Activated T-cell treated with anti-CD3 and anti-CD28 coated beads, Interleukin-2, amount 50 U/mL, for 24 hours (primary cell): ENCODE results near the gene KLHL29.

ENCODE experiments used
- DNase-seq: peaks from one replicate; pipeline ENCODE4 v3.0.0-alpha.2; 2020
- H3K27ac Mint-ChIP-seq: 2 replicates; pipeline ENCODE4 v1.8.0; 2020; ENCODE audit warnings: mild to moderate bottlenecking, mixed read lengths
- H3K27me3 Mint-ChIP-seq: 2 replicates; pipeline ENCODE4 v1.8.0; 2020; ENCODE audit warnings: mixed read lengths
- H3K36me3 Mint-ChIP-seq: 2 replicates; pipeline ENCODE4 v1.8.0; 2020; ENCODE audit warnings: low read depth, mixed read lengths
- H3K4me1 Mint-ChIP-seq: 2 replicates; pipeline ENCODE4 v1.8.0; 2020; ENCODE audit warnings: low read depth, mixed read lengths
- H3K4me3 Mint-ChIP-seq: 2 replicates; pipeline ENCODE4 v1.8.0; 2020; ENCODE audit warnings: mild to moderate bottlenecking, moderate library complexity, mixed read lengths
- H3K9me3 Mint-ChIP-seq: 2 replicates; pipeline ENCODE4 v1.8.0; 2020; ENCODE audit warnings: mixed read lengths

Gene KLHL29

GRCh38 chr2:23397478-23397877 is 12.5 kb downstream of the KLHL29 start:
- H3K27me3 Mint-ChIP-seq = peaks cover 38% of the 10 kb centered on the region
- no peak overlapping the region for H3K4me3 Mint-ChIP-seq
- no peak overlapping the region for H3K27ac Mint-ChIP-seq
- no peaks in the 10 kb centered on the region for H3K9me3 Mint-ChIP-seq
- H3K4me1 Mint-ChIP-seq = peaks cover 16% of the 10 kb centered on the region
- no peaks in the 10 kb centered on the region for H3K36me3 Mint-ChIP-seq
- DNase-seq = no peak

GRCh38 chr2:23399674-23400261 is 14.8 kb downstream of the KLHL29 start:
- Mint-ChIP-seq H3K4me3 (no peak overlapping the region), H3K4me1 (peaks cover 18% of the 10 kb centered on the region), H3K36me3 (no peaks in the 10 kb centered on the region), H3K9me3 (no peaks in the 10 kb centered on the region), H3K27me3 (peaks cover 20% of the 10 kb centered on the region), H3K27ac (no peak overlapping the region)
- DNase-seq = no peak

GRCh38 chr2:23400703-23401102 is 15.7 kb downstream of the KLHL29 start:
- H3K4me1 Mint-ChIP-seq = peaks cover 14% of the 10 kb centered on the region
- no peaks in the 10 kb centered on the region for H3K9me3 Mint-ChIP-seq
- no peak for DNase-seq
- no peak overlapping the region for H3K27ac Mint-ChIP-seq
- H3K36me3 Mint-ChIP-seq = no peaks in the 10 kb centered on the region
- H3K27me3 Mint-ChIP-seq = peaks cover 13% of the 10 kb centered on the region
- no peak overlapping the region for H3K4me3 Mint-ChIP-seq

GRCh38 chr2:23401427-23402204 is 16.6 kb downstream of the KLHL29 start:
- no peak overlapping the region for H3K4me3 Mint-ChIP-seq
- no peak overlapping the region for H3K27ac Mint-ChIP-seq
- DNase-seq = no peak
- H3K9me3 Mint-ChIP-seq = no peaks in the 10 kb centered on the region
- peaks cover 14% of the 10 kb centered on the region for H3K4me1 Mint-ChIP-seq
- H3K27me3 Mint-ChIP-seq = peaks cover 4% of the 10 kb centered on the region
- H3K36me3 Mint-ChIP-seq = no peaks in the 10 kb centered on the region

- no peak overlapping the region for H3K27ac Mint-ChIP-seq
- H3K27me3 Mint-ChIP-seq = peaks cover 2% of the 10 kb centered on the region
- peaks cover 14% of the 10 kb centered on the region for H3K4me1 Mint-ChIP-seq
- DNase-seq = no peak
- no peaks in the 10 kb centered on the region for H3K9me3 Mint-ChIP-seq
- no peak overlapping the region for H3K4me3 Mint-ChIP-seq
- H3K36me3 Mint-ChIP-seq = no peaks in the 10 kb centered on the region
These were observed 17.3 kb downstream of the KLHL29 start for GRCh38 chr2:23402205-23402740.

GRCh38 chr2:23404426-23404825 is 19.4 kb downstream of the KLHL29 start:
- Mint-ChIP-seq H3K36me3 (no peaks in the 10 kb centered on the region), H3K27me3 (no peaks in the 10 kb centered on the region), H3K27ac (no peak overlapping the region), H3K4me3 (no peak overlapping the region), H3K9me3 (no peaks in the 10 kb centered on the region), H3K4me1 (peaks cover 14% of the 10 kb centered on the region)
- DNase-seq = no peak

GRCh38 chr2:23409248-23409647 is 24.3 kb downstream of the KLHL29 start:
- no peaks in the 10 kb centered on the region for H3K9me3 Mint-ChIP-seq
- H3K4me1 Mint-ChIP-seq = peaks cover 6% of the 10 kb centered on the region
- no peak for DNase-seq
- no peaks in the 10 kb centered on the region for H3K27me3 Mint-ChIP-seq
- H3K36me3 Mint-ChIP-seq = no peaks in the 10 kb centered on the region
- H3K4me3 Mint-ChIP-seq = no peak overlapping the region
- H3K27ac Mint-ChIP-seq = no peak overlapping the region

- no peak overlapping the region for H3K27ac Mint-ChIP-seq
- H3K36me3 Mint-ChIP-seq = no peaks in the 10 kb centered on the region
- H3K27me3 Mint-ChIP-seq = no peaks in the 10 kb centered on the region
- no peak overlapping the region for H3K4me3 Mint-ChIP-seq
- no peaks in the 10 kb centered on the region for H3K4me1 Mint-ChIP-seq
- no peak for DNase-seq
- no peaks in the 10 kb centered on the region for H3K9me3 Mint-ChIP-seq
These were observed 25.6 kb downstream of the KLHL29 start for GRCh38 chr2:23410596-23410995.

- H3K36me3 Mint-ChIP-seq = no peaks in the 10 kb centered on the region
- H3K9me3 Mint-ChIP-seq = no peaks in the 10 kb centered on the region
- no peaks in the 10 kb centered on the region for H3K27me3 Mint-ChIP-seq
- H3K4me1 Mint-ChIP-seq = no peaks in the 10 kb centered on the region
- DNase-seq = no peak
- no peak overlapping the region for H3K27ac Mint-ChIP-seq
- H3K4me3 Mint-ChIP-seq = no peak overlapping the region
These were observed 26.9 kb downstream of the KLHL29 start for GRCh38 chr2:23411752-23412431.

GRCh38 chr2:23412556-23413155 is 27.7 kb downstream of the KLHL29 start:
- Mint-ChIP-seq H3K27ac (no peak overlapping the region), H3K4me3 (no peak overlapping the region), H3K4me1 (no peaks in the 10 kb centered on the region), H3K27me3 (no peaks in the 10 kb centered on the region), H3K9me3 (no peaks in the 10 kb centered on the region), H3K36me3 (no peaks in the 10 kb centered on the region)
- no peak for DNase-seq

GRCh38 chr2:23413641-23414040 is 28.7 kb downstream of the KLHL29 start:
- Mint-ChIP-seq H3K27ac (no peak overlapping the region), H3K27me3 (no peaks in the 10 kb centered on the region), H3K4me3 (no peak overlapping the region), H3K9me3 (no peaks in the 10 kb centered on the region), H3K4me1 (no peaks in the 10 kb centered on the region), H3K36me3 (no peaks in the 10 kb centered on the region)
- DNase-seq = no peak

- no peaks in the 10 kb centered on the region for H3K36me3 Mint-ChIP-seq
- no peak for DNase-seq
- H3K4me1 Mint-ChIP-seq = no peaks in the 10 kb centered on the region
- no peaks in the 10 kb centered on the region for H3K9me3 Mint-ChIP-seq
- H3K4me3 Mint-ChIP-seq = no peak overlapping the region
- no peaks in the 10 kb centered on the region for H3K27me3 Mint-ChIP-seq
- no peak overlapping the region for H3K27ac Mint-ChIP-seq
These were observed 29.1 kb downstream of the KLHL29 start for GRCh38 chr2:23414106-23414505.

GRCh38 chr2:23414871-23415270 is 29.9 kb downstream of the KLHL29 start:
- H3K4me1 Mint-ChIP-seq = no peaks in the 10 kb centered on the region
- H3K27me3 Mint-ChIP-seq = no peaks in the 10 kb centered on the region
- H3K27ac Mint-ChIP-seq = no peak overlapping the region
- H3K9me3 Mint-ChIP-seq = no peaks in the 10 kb centered on the region
- H3K36me3 Mint-ChIP-seq = no peaks in the 10 kb centered on the region
- no peak overlapping the region for H3K4me3 Mint-ChIP-seq
- no peak for DNase-seq

- no peaks in the 10 kb centered on the region for H3K27me3 Mint-ChIP-seq
- DNase-seq = no peak
- no peak overlapping the region for H3K4me3 Mint-ChIP-seq
- no peak overlapping the region for H3K27ac Mint-ChIP-seq
- no peaks in the 10 kb centered on the region for H3K4me1 Mint-ChIP-seq
- no peaks in the 10 kb centered on the region for H3K9me3 Mint-ChIP-seq
- H3K36me3 Mint-ChIP-seq = no peaks in the 10 kb centered on the region
These were observed 32.3 kb downstream of the KLHL29 start for GRCh38 chr2:23417310-23417709.
